MCF 10A (cell line): ENCODE measurements around the gene CBFA2T3. TPM values are rescaled to one million over a fixed set of nuclear protein-coding genes. Genes with fewer than 3 reads are reported as not detected.

Source experiments
- BruUV-seq: library from RNA; stranded (reverse); fragments of 400-500 nt; replicated peaks from 2 replicates; lab custom pipeline; 2021; lab: Mats Ljungman, UMichigan
- CTCF ChIA-PET: fragments of 300-600 bp; sonication (Branson Sonifier 250); formaldehyde crosslinking; extraction: SDS; loops from one replicate; lab custom pipeline; 2021; ENCODE audit warnings: antibody characterized with exemption, inconsistent platforms; lab: Yijun Ruan, JAX
- POLR2A ChIA-PET: fragments of 300-600, 350-650 bp; sonication (Branson Sonifier 250); formaldehyde crosslinking; extraction: SDS; loops from one replicate; lab custom pipeline; 2020; ENCODE audit warnings: antibody characterized with exemption, inconsistent platforms; lab: Yijun Ruan, JAX
- DNase-seq: peaks from one replicate; pipeline ENCODE4 v3.0.0-alpha.2; 2018; ENCODE audit not compliant: unreplicated experiment
- H3K27ac Mint-ChIP-seq: one replicate; pipeline ENCODE4 v1.8.0; 2022; ENCODE audit warnings: mild to moderate bottlenecking, low read depth, mixed read lengths; ENCODE audit not compliant: unreplicated experiment
- H3K27me3 Mint-ChIP-seq: one replicate; pipeline ENCODE4 v1.8.0; 2022; ENCODE audit warnings: mixed read lengths; ENCODE audit not compliant: insufficient read depth, unreplicated experiment
- H3K36me3 Mint-ChIP-seq: one replicate; pipeline ENCODE4 v1.8.0; 2022; ENCODE audit warnings: mild to moderate bottlenecking, moderate library complexity, mixed read lengths; ENCODE audit not compliant: insufficient read depth, unreplicated experiment
- H3K4me1 Mint-ChIP-seq: one replicate; pipeline ENCODE4 v1.8.0; 2022; ENCODE audit warnings: mixed read lengths; ENCODE audit not compliant: insufficient read depth, unreplicated experiment
- H3K4me3 Mint-ChIP-seq: one replicate; pipeline ENCODE4 v1.8.0; 2022; ENCODE audit warnings: mild to moderate bottlenecking, moderate library complexity, mixed read lengths; ENCODE audit not compliant: unreplicated experiment
- H3K9me3 Mint-ChIP-seq: one replicate; pipeline ENCODE4 v1.8.0; 2022; ENCODE audit warnings: mixed read lengths; ENCODE audit not compliant: unreplicated experiment
- CTCF ChIP-seq: fragments of 200-600 bp; IDR thresholded peaks from one replicate; pipeline ENCODE4 v1.8.0; 2022; ENCODE audit warnings: antibody characterized with exemption, mild to moderate bottlenecking; ENCODE audit not compliant: unreplicated experiment
- intact Hi-C: fragments of 100-400 bp; cut with micrococcal nuclease; formaldehyde crosslinking; loops from 2 replicates; pipeline ENCODE4 v1.14.1; 2022
- total RNA-seq: library from RNA; stranded (reverse); gene quantifications from 2 replicates; pipeline ENCODE4 v1.2.3, GENCODE V29; 2022

CBFA2T3 gene
- total RNA-seq, 1 experiment from 2014 or later: not detected

- no TSS peak for BruUV-seq
- no peaks in the 10 kb centered on the region for H3K36me3 Mint-ChIP-seq
- no peaks in the 10 kb centered on the region for H3K4me1 Mint-ChIP-seq
- TF ChIP-seq CTCF: no peak
- CTCF ChIA-PET: no interaction called here
- H3K27ac Mint-ChIP-seq: no peak overlapping the region
- peaks cover 67% of the 10 kb centered on the region for H3K27me3 Mint-ChIP-seq
- DNase-seq: no peak
- H3K4me3 Mint-ChIP-seq: no peak overlapping the region
- POLR2A ChIA-PET: no interaction called here
- H3K9me3 Mint-ChIP-seq: no peaks in the 10 kb centered on the region
- intact Hi-C loops: no loop called here
Observed at GRCh38 chr16:88871730-88872416, 105.1 kb downstream of the CBFA2T3 start.

GRCh38 chr16:88871349-88871702 is 105.7 kb downstream of the CBFA2T3 start:
- Mint-ChIP-seq H3K27me3 (peaks cover 61% of the 10 kb centered on the region), H3K4me1 (no peaks in the 10 kb centered on the region), H3K36me3 (no peaks in the 10 kb centered on the region), H3K9me3 (no peaks in the 10 kb centered on the region), H3K27ac (no peak overlapping the region), H3K4me3 (no peak overlapping the region)
- CTCF ChIA-PET: no interaction called here
- no TSS peak for BruUV-seq
- TF ChIP-seq CTCF: no peak
- intact Hi-C loops: no loop called here
- POLR2A ChIA-PET: no interaction called here
- DNase-seq: no peak

- intact Hi-C loops: no loop called here
Observed at GRCh38 chr16:88870608-88871348, 106.2 kb downstream of the CBFA2T3 start.

GRCh38 chr16:88869673-88869980 is 107.4 kb downstream of the CBFA2T3 start:
- peaks cover 44% of the 10 kb centered on the region for H3K27me3 Mint-ChIP-seq
- H3K4me1 Mint-ChIP-seq: no peaks in the 10 kb centered on the region
- no peaks in the 10 kb centered on the region for H3K36me3 Mint-ChIP-seq
- no peak for TF ChIP-seq CTCF
- CTCF ChIA-PET: no interaction called here
- H3K27ac Mint-ChIP-seq: no peak overlapping the region
- BruUV-seq: no TSS peak
- intact Hi-C loops: no loop called here
- no peak overlapping the region for H3K4me3 Mint-ChIP-seq
- H3K9me3 Mint-ChIP-seq: no peaks in the 10 kb centered on the region
- POLR2A ChIA-PET: no interaction called here
- no peak for DNase-seq

More at GRCh38 chr16:88870608-88871348, 106.2 kb downstream of the CBFA2T3 start:
- POLR2A ChIA-PET: no interaction called here
- H3K27me3 Mint-ChIP-seq: peaks cover 56% of the 10 kb centered on the region
- no peak overlapping the region for H3K27ac Mint-ChIP-seq
- TF ChIP-seq CTCF: no peak
- H3K4me3 Mint-ChIP-seq: no peak overlapping the region
- no peaks in the 10 kb centered on the region for H3K36me3 Mint-ChIP-seq
- BruUV-seq: no TSS peak
- CTCF ChIA-PET: interaction anchor here (0.7 kb wide), 1 partner anchor 304 kb away, joined by 3 read pairs; no protein-coding TSS in a partner anchor
- no peaks in the 10 kb centered on the region for H3K9me3 Mint-ChIP-seq
- no peak for DNase-seq
- H3K4me1 Mint-ChIP-seq: no peaks in the 10 kb centered on the region
